Dedifferentiated amniotic fluid mesenchymal stem cell (primary cell): ENCODE measurements around the gene BCKDHB.
A peak's percentile ranks its signal among the peaks of the same experiment; 100 is the strongest.
"Not testable (repeated sequence)": the region's sequence is repeated elsewhere in the genome, so short reads cannot be mapped to it uniquely, and the experiment has no call there.

Experiments
- DNase-seq: peaks from one replicate; pipeline ENCODE4 v3.0.0-alpha.2; 2016; ENCODE audit errors: extremely low spot score

BCKDHB gene

GRCh38 chr6:80209430-80209829, 103.0 kb downstream of the BCKDHB start:
- no peak for DNase-seq

- DNase-seq: peak; percentile 34
These were observed 104.1 kb downstream of the BCKDHB start for GRCh38 chr6:80210618-80211017.

- no peak for DNase-seq
These were observed 104.8 kb downstream of the BCKDHB start for GRCh38 chr6:80211286-80211685.

DNA sequence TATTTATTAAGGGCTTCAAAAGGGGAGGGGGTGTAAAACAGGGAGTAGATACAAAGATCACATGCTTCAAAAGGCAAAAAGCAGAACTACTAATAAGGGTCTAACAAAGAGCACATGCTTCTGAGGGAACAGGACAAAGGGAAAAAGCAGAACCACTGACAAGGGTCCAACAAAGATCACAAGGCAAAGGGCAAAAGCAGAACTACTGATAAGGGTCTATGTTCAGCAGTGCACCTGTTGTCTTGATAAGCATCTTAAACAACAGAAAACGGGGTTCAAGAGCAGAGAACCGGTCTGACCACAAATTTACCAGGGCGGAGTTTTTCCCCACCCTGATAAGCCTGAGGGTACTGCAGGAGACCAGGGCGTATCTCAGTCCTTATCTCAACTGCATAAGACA, 105.4 kb downstream of the BCKDHB start:
- DNase-seq: not testable (repeated sequence)

- peak; percentile 53 for DNase-seq
These were observed 108.1 kb downstream of the BCKDHB start for GRCh38 chr6:80214436-80215022.

DNA sequence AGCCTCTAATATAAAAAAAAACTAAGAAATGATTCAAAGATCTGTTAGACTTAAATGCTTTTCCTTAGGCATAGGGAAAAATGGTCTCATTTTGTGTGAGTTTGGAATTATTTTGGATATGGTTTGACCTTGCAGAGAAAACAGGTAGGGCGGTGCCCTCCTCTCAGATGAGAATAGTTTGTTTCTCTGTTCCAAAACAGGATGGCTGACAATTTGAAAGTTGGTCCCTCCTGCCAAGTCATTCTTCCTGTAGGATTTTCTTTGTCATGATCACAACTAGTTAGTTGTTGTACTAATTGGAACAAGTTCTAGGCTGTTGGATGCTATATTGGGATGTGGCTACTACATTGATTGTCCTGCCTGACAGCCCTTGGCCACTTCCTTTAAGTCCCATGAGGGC, 108.6 kb downstream of the BCKDHB start:
- no peak for DNase-seq

DNA sequence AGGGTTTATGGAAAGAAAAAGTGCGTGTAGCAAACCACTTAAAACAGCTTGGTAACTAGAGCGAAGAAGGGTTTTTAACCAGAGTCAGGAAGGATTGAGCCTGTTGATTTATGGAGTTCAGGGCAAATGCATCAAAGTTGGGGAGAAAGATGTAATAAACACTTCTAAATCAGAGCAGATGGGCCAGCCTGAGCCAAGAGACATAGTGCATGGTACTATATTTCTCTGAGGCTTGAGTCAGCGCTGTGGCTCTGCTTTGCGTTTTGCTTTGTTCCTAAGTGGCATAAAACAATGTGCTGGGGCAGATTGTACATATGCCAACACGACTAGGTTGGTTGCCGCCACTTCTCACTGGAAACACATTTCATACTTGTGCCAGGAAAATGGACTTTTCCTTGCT, 111.3 kb downstream of the BCKDHB start:
- DNase-seq: no peak

DNA sequence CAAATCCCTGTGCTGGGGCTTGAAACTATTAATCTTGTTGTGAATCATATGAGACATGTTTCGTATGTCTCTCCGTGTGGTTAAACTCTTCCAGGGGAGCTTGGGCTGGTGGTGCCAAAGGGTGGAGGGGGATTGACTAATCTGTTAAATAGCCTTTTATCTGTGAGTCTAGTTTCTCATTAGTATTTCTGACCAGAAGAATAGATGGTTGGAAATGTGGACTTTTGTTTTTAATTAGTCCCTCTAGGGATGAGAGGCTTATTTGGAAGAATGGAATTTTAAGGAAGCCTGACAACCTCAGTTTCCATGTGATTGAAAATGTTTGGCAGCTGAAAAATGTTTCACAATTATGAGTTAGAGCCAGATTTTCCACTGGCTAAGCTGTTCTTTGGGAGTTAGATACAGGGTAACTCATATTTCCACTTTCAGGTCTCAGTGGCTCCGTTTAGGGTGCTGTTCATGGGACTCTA, 117.3 kb downstream of the BCKDHB start:
- peak; percentile 68 for DNase-seq

GRCh38 chr6:80226151-80226550, 119.7 kb downstream of the BCKDHB start:
- DNase-seq: no peak

GRCh38 chr6:80226699-80227098, 120.2 kb downstream of the BCKDHB start:
- DNase-seq: no peak

DNA sequence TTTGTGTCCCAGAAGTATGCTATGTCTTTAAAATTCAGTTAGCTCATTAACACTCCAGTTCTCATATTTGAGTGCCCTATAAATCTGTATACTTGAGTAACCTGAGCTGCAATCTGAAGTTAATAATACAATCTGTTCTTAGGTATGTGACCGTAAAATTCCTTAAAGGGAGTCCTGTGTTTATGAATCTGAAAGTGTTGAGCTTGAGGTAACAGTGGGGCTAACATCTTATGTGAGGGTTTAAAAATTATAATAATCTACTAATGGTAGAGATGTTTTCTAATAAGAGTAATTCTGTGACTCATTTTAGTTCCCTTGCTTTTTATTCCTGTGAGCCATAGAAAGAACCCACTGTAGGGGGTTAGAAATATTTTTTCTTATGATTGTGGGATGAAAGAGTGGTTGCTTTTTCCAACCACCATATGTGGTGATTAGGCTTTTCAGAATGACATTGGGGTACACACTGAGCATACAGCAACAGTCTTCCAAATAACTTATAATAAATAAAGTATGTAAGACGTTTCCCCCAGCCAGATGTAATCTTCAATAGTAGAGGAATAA, 121.2 kb downstream of the BCKDHB start:
- no peak for DNase-seq

GRCh38 chr6:80233262-80233661, 126.8 kb downstream of the BCKDHB start:
- DNase-seq: no peak

DNA sequence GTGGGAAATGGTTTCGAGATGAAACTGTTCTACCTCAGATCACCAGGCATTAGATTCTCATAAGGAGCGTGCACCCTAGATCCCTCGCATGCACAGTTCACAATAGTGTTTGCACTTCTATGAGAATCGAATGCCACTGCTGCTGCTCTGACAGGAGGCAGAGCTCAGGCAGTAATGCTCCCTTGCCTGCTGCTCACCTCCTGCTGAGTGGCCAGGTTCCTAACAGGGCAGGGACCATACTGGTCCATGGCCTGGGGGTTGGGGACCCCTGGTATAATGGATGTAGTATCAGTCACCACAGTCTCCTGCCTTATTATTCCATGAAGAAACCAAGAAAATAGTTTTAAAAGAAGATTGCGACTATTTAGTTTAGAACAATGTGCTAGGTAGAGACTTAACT, 127.5 kb downstream of the BCKDHB start:
- no peak for DNase-seq

DNA sequence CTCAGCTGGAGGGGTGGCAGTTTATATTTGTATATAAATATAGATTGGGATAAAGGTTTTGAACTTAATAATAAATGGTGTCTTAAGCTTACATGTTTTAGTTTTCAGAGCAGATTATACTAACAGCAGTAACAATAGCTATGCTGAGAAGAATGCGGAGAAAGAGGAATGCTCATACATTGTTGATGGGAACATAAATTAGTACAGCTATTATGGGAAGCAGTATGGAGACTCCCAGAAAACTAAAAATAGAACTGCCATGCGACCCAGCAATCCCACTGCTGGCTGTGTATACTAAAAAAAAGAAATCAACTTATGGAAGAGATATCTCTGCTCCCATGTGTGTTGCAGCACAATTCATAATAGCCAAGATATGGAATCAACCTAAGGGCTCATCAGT, 127.9 kb downstream of the BCKDHB start:
- no peak for DNase-seq

GRCh38 chr6:80234908-80235307, 128.4 kb downstream of the BCKDHB start:
- DNase-seq: no peak

- DNase-seq: no peak
These were observed 129.2 kb downstream of the BCKDHB start for GRCh38 chr6:80235647-80236046.

- DNase-seq: not testable (repeated sequence)
These were observed 132.3 kb downstream of the BCKDHB start for GRCh38 chr6:80238754-80239153.

DNA sequence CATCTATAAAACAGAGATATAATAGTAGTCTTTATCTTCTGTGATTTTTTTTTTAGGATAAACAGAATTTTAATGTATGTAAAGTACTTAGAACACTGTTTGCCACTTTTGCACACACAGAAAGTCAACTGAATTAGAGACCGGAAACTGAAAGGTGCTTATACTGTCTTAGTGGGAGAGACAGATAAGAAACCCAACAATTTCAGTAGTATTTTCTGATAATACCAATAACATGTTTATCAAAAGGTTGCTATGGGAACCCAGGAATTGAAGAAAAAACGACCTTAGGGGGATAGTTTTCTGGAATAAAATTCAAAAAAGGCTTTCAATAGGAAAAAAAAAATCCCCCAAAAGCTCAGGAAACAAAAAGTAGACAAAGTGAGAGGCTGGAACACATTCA, 138.6 kb downstream of the BCKDHB start:
- no peak for DNase-seq

DNA sequence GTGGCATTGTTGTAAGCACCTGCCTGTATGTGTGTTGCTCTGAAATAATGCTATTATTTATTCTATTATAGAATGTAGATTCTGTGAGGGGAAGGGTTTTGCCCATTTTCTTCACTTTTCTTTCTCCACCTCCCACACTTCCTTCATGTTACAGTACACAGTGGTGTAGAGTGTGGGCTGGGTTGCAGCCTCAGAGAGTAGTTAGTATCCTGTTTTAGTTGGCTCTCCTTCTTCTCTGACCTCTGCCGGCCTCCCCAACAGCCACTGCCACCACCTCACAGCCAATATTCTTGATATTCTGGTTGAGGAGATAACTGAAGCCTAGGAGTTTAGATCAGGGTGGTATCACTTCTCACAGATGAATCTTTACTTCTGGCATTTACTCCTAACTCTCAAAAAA, 143.4 kb downstream of the BCKDHB start:
- no peak for DNase-seq

DNA sequence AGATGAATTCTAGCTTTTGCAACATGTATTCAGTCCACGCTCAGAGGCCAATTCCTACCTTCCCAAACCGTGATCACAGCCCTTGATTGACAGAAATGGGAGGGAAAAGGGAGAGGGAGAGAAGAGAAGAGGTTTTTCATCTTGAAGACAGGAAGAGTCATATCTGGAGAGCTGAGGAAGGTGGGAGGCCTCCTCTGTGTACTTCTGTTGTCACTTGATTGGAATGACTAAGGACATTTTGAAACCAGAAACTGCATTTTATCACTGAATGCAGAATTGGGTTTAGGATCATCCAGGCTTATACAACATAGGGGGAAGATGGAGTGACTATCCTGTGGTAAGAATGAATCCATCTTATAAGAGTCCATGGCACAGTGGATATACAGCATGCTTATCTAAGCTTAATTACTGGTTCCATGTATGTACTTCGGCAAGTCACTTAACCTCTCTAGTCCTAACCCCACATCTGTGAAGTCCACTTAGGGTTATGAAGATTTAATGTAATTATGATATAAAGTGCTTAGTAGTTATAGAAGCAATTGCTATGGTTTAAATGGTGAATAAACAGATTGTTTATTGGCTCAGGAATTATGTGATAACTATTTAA, 144.0 kb downstream of the BCKDHB start:
- DNase-seq: no peak

GRCh38 chr6:80251321-80251720, 144.8 kb downstream of the BCKDHB start:
- DNase-seq: no peak

DNA sequence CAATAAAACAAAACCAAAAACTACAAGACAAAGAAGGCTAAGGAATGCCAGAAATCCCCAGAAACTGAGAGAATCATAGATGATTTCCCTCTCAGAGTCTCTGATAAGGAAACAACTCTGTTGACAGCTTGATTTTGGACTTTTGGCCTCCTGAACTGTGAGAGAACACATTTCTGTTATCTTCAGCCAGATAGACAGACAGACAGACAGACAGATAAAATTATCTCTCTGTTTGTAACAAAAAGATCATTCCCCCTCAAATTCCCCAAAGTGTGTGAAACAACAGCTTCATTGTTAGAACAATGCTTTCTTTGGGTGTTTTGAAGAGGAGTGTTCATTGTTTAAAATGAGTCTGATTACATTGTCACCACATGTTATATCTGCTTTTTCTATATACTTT, 148.2 kb downstream of the BCKDHB start:
- DNase-seq: no peak

GRCh38 chr6:80256691-80257090, 150.2 kb downstream of the BCKDHB start:
- DNase-seq: no peak

- DNase-seq: no peak
These were observed 152.6 kb downstream of the BCKDHB start for GRCh38 chr6:80259118-80259517.
